ENCODE data around the gene LRRK1.

Gene LRRK1

GRCh38 chr15:100918690-100919480 lies at the start of gene LRRK1:
Gene LRRK1, plus strand, starts transcription at chr15:100919357. Its CDS starts 5,276 bp downstream, at chr15:100924633.
- TF ChIP-seq POLR2A (IDR thresholded peaks at IDR 0.05; ENCODE audit: low read length) (no peak), GATA1 (IDR thresholded peaks at IDR 0.05; ENCODE audit: low read depth, low read length) (no peak)
- DNase-seq = peak in 1 of 2 experiments; percentile 8

GRCh38 chr15:100873029-100873677 lies 46.0 kb upstream of the LRRK1 start:
- TF ChIP-seq POLR2A (IDR thresholded peaks at IDR 0.05; ENCODE audit: low read length) (no peak), GATA1 (IDR thresholded peaks at IDR 0.05; ENCODE audit: low read depth, low read length) (no peak)

GRCh38 chr15:100875495-100875894 lies 43.7 kb upstream of the LRRK1 start:
- DNase-seq = no peak
- no peak for TF ChIP-seq GATA1 (IDR thresholded peaks at IDR 0.05; ENCODE audit: low read depth, low read length)
- no peak for TF ChIP-seq POLR2A (IDR thresholded peaks at IDR 0.05; ENCODE audit: low read length)

More at GRCh38 chr15:100873029-100873677, 46.0 kb upstream of the LRRK1 start:
- DNase-seq = peak; percentile 50 to 69

- DNase-seq = no peak
- TF ChIP-seq POLR2A (IDR thresholded peaks at IDR 0.05; ENCODE audit: low read length) = no peak
- TF ChIP-seq GATA1 (IDR thresholded peaks at IDR 0.05; ENCODE audit: low read depth, low read length) = no peak
Measured at GRCh38 chr15:100875976-100876375, 43.2 kb upstream of the LRRK1 start.

- TF ChIP-seq GATA1 (IDR thresholded peaks at IDR 0.05; ENCODE audit: low read depth, low read length) (no peak), POLR2A (IDR thresholded peaks at IDR 0.05; ENCODE audit: low read length) (no peak)
- no peak for DNase-seq
Measured at GRCh38 chr15:100877551-100877950, 41.6 kb upstream of the LRRK1 start.

- DNase-seq = no peak
- TF ChIP-seq POLR2A (IDR thresholded peaks at IDR 0.05; ENCODE audit: low read length) (no peak), GATA1 (IDR thresholded peaks at IDR 0.05; ENCODE audit: low read depth, low read length) (no peak)
Measured at GRCh38 chr15:100878130-100878529, 41.0 kb upstream of the LRRK1 start.

GRCh38 chr15:100878648-100879047 lies 40.5 kb upstream of the LRRK1 start:
- no peak for DNase-seq
- TF ChIP-seq GATA1 (IDR thresholded peaks at IDR 0.05; ENCODE audit: low read depth, low read length) = no peak

GRCh38 chr15:100879061-100879463 lies 40.1 kb upstream of the LRRK1 start:
- no peak for DNase-seq
- TF ChIP-seq POLR2A (IDR thresholded peaks at IDR 0.05; ENCODE audit: low read length) (no peak), GATA1 (IDR thresholded peaks at IDR 0.05; ENCODE audit: low read depth, low read length) (no peak)

- no peak for DNase-seq
- TF ChIP-seq POLR2A (IDR thresholded peaks at IDR 0.05; ENCODE audit: low read length) = no peak
- no peak for TF ChIP-seq GATA1 (IDR thresholded peaks at IDR 0.05; ENCODE audit: low read depth, low read length)
Measured at GRCh38 chr15:100879464-100880138, 39.6 kb upstream of the LRRK1 start, which contains the start of gene ALDH1A3. Gene ALDH1A3, plus strand, starts transcription at chr15:100879831. Its CDS starts 77 bp downstream, at chr15:100879908.

- DNase-seq = no peak
- TF ChIP-seq GATA1 (IDR thresholded peaks at IDR 0.05; ENCODE audit: low read depth, low read length) (no peak), POLR2A (IDR thresholded peaks at IDR 0.05; ENCODE audit: low read length) (no peak)
Measured at GRCh38 chr15:100880139-100880896, 38.8 kb upstream of the LRRK1 start.

GRCh38 chr15:100880897-100881242 lies 38.3 kb upstream of the LRRK1 start:
- DNase-seq = no peak
- TF ChIP-seq GATA1 (IDR thresholded peaks at IDR 0.05; ENCODE audit: low read depth, low read length) = no peak
- TF ChIP-seq POLR2A (IDR thresholded peaks at IDR 0.05; ENCODE audit: low read length) = no peak

- no peak for DNase-seq
- TF ChIP-seq POLR2A (IDR thresholded peaks at IDR 0.05; ENCODE audit: low read length) (no peak), GATA1 (IDR thresholded peaks at IDR 0.05; ENCODE audit: low read depth, low read length) (no peak)
Measured at GRCh38 chr15:100881573-100882336, 37.4 kb upstream of the LRRK1 start.

GRCh38 chr15:100885116-100885515 lies 34.0 kb upstream of the LRRK1 start:
- no peak for DNase-seq
- no peak for TF ChIP-seq GATA1 (IDR thresholded peaks at IDR 0.05; ENCODE audit: low read depth, low read length)
- no peak for TF ChIP-seq POLR2A (IDR thresholded peaks at IDR 0.05; ENCODE audit: low read length)
